CD4-positive, alpha-beta T cell treated with Interleukin-17A for 4 hours (primary cell): ENCODE results near the gene TRDN.
"Not testable (repeated sequence)": the region's sequence is repeated elsewhere in the genome, so short reads cannot be mapped to it uniquely, and the experiment has no call there.

ENCODE experiments used
- DNase-seq: peaks from one replicate; pipeline ENCODE4 v3.0.0-alpha.2; 2020; ENCODE audit warnings: mixed read lengths

Gene TRDN

DNA sequence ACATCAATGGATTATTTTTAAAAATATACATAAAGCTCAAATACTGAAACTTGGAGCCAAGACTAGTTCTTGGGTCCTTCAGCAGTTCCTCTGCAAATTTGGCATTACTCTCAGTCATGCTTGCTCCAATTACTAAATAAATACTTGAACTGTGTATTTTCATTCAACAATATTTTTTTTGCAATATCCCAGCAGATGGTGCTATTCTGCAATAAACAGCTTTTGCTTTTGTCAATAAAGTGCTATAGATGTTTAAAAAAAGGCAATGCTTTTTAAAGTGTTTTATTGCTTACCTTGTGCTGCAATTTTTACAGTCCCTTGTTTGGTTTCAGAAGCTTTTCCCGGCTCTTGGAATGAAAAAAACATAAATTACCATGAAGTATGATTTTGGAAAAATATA lies 243.4 kb downstream of the TRDN start:
- DNase-seq: no peak

DNA sequence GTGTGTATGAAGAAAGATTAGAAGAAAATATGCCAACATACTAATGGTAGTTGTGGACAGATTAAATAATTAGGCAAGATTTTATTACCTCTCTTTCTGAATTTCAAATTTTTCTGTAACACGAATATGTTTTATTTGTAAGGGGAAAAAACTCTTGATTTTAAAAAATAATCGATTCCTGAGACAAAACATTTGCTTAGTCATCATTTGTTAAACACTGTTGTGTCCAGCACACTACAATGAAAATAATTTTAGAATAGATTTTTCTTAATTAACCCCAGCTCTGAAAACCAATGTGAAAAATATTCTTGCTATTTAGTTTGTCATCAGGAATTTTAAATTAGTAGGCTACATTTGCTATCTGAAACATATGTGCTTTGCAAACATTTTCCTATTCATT lies 253.0 kb downstream of the TRDN start:
- no peak for DNase-seq

DNA sequence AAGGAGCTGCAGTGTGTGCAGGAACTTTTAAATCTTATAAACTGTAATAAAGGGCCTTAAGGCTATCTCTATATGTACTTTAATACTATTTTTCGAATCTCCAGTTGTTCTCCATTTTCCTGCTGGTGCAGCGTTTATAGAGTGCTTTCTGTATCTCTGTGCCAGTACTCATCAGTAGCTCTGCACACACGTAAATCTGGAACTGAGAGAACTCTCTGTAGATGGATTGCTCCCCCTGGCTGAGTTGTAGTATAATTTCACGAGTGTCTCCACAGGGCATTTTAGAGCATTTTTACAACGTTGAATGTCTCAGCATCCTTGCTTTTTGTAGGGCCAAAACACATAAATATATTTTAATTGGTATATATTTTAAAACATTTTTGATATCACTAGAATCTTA lies 256.5 kb downstream of the TRDN start:
- DNase-seq: no peak

DNA sequence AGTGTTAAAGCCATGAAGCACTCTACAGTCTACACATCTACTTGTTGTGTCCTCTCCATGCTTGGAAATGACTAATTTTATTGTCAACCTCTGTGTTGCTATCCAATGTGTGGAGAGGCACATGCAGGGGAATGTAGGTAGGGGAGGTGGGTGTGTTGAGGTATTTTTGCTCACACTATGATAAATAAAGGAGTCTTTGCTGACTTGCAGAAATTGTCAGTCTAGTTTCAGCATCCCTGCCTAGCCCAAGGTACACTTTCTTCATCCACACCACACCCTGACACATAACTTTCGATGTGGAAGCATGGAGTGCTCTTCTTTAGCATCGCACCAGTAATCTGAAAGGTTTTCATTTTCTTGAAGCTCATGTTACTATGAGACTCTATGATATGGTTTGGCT lies 264.0 kb downstream of the TRDN start:
- DNase-seq: no peak

DNA sequence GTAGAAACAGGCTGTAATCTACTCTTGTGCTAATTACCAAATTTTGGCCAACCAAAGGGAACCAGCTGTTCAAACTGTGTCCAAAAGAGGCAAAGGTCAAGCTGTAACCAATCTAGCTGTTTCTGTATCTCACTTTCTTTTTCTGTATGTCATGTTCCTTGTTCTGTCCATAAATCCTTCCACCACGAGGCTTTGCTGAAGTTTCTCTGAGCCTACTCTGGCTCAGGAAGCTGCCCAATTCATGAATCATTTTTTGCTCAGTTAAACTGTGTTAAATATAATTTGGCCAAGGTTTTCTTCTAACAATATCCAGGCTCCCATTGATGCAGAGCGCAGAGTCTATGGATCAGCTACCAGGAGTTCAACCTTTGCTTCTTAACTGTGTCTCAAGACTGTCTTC lies 272.8 kb downstream of the TRDN start:
- DNase-seq: no peak

DNA sequence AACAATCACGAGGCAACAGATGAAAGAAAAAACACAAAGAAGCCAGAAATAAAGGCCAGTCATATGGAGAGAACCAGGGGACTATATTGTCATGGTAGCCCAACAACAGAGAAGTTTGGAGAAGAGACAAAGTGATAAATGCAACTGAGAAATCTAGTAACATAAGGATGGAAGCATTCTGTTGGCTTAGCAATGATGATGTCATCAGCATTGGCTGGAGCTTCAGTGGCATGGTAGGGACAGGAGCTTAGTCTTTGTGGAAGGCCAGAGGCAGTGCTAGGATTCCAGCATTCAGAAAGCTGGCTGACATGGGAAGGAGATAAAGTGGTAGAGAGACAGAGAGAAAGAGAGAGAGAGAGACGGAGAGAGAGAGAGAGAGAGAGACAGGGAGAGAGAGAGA lies 276.4 kb downstream of the TRDN start:
- DNase-seq: no peak

DNA sequence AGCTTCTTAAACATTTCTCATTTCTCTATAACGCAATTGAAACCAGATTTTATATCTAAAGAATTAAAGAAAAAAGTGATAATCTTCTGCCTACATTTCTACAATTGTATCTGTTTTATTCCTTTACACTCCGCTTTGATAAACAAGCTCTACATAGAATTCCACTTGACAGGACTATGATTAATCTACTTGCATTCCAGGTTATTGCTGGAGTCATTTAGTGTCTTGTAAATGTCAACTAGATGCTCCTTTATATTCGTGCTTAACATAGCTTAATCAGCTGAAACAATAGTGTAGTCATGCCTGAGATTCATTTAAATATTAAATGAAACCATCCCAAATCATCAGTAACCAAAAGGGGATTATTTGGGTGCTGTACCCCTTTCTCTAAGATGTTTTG lies 284.0 kb downstream of the TRDN start:
- no peak for DNase-seq

DNA sequence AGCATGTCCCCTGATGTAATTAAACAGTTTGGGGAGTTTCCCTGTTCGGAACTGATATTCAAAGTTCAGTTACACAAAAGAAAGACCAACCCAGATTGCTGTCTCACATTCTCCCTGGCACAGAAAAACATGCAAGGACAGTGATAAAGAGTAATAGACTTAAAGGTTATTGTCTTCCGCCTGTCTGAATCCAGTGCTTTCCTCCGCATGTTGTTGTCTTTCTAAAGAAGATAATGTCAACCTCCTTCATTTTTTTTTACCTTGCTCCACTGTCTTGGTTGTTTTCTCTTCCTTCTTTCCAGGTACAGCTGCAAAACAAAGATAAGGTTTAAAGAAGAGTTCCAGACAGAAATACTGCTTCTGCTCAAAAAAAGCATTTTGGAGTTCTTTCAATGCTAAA lies 284.5 kb downstream of the TRDN start:
- DNase-seq: no peak

DNA sequence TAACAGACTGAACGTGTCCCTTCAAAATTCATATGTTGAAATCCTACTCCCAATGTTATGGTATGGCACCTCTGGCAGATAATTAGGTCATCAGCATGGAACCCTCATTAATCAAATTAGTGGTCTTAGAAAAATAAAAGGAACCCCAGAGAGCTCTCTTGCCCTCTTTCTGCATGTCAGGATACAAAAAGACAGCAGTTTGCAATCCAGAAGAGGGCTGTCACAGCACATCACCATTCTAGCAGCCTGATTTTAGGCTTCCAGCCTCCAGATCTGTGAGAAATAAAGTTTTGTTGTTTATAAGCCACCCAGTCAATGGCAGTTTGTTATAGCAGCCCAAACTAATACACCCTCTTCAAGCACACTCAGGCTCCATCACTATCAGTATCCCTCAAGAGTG lies 292.9 kb downstream of the TRDN start:
- DNase-seq: no peak

DNA sequence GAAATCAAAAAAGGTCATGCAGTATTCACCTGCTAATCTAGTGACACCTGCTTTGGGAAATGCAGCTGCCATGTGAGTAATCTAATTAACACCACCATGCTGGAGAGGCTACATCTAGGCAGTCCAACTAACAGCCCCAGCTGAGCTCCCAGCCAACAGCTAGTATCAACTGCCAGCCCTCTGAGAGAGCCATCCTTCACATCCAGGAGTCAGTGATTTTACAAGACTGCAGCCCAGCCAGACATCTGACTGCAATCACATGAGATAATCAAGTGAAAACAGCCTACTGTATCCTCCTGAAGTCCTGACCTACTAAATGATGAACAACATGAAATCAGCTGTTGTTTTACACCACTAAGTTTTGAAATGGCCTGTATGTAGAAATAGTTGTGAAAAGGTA lies 298.4 kb downstream of the TRDN start:
- no peak for DNase-seq

DNA sequence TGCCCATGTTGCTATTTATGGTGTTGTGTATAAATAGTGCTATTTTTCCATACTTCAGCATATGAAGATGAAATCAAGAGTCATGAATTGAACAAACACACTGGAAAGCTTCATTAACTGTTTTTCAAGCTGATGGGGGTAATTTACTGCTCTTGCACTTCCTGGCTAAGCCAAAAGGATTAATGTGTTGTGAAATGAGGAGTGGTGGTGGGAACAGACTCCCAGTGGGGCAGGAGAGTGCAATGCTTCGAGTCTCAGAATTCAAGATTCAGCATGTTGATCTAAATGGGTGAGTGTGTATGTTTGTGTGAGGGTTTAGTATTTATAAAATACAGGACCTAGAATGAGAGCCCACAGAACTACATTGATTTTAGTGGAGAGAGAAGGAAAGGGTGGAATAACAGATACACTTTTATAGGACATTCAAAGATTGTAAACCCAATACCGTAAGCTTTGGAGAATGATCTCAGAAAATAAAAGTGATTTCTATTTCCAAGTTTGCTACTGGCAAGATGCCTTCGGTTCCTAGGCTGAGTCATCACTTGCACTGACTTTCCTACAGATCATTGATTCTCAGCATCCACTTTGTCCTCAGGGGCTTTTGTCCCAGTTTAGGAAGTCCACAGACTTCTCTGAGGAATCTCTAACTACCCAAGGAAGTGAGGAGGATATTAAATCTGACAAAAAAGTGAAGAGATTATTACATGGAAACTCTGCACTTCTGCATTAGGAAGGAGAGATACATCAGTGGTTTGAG lies 303.6 kb downstream of the TRDN start:
- DNase-seq: no peak

DNA sequence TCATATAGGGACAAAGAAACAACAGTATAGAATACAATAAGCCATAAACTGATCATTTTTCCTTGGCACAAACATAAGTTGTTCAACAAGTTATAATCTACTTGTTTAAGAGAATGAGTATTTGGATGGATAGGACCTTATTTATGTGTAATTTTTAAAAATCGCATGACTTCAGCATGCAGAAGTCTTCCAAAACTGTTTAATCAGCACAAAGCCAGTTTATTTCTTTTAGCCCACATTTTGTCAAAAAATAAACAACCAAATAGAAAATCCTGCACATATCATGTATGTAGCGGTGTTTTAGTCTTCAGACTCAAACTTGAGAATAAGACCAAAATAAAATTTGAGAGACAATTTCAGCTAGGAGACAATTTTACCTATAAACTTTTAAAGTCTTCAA lies 304.7 kb downstream of the TRDN start:
- DNase-seq: no peak

DNA sequence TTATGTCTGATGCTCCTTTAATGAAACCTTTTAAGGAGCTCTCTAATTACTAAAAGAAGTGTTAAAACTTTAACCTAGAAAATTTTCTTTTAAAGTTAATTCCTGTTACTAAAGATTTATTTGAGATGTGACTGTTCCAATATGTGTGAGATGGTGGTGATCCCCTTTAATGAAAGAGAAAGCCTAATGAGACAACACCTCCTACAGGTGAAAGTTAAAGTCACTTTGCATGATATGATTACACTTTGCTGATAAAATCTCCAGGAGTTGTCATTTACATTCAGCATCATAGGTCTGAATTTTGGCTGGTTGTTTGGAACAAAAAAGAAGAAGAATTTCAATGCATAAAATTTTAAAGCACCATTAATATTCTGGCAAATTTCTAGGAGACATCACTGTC lies 307.4 kb downstream of the TRDN start:
- no peak for DNase-seq

DNA sequence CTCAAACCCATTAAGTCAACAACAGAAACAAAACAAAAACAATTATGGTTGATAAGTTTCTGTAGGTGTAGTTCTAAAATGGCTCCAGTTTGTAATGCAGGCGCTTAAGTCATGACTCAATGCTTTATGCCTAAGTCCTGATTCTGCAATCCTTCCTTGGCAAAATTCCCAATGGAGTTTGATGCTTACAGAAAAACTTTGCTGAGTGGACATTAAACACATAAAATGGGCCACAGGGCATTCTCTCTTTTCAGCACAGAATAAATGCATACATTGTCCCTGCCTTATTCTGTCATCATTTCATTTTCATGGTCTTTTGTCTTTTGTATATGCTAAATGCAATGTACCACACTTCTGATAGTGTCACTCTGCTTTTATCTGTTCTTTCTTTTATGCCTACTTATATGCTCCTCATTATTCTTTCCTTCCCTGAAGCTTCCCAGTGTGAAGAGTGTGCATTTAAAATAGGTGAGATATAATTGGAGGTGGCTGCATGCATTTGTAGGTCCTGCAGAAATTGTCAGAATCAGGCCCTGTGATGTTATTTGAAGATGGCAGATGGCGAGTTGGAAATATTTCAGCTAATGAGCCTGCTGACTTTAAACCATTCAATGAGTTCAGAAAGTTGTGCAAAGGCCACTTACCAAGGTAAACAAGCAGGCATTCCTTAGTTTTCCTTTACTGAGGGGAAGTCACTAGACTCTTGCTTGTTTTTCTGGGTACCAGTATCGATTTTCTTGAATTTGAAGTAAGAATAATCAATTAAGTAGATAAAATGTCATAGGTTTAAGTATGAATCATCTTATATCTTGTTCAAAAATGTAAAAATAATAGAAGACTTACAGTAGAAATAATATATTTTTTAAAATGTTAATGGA lies 313.1 kb downstream of the TRDN start:
- no peak for DNase-seq

DNA sequence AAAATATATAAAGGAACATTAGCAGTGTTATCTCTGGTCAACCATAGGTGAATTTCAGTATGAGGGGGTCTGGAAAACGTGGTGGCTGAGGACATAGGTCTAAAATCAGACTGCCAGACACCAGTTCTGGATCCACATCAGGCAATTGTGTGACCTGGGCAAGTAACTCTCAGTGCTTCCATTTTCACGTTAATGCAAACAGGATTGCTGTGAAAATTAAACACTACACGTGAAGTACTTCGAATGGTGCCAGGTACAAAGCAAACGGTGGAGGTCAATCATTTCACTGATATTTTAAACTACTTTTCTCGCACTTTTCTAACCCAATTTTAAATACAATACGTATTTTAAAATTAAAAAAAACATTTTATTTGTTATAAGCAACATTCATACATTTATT lies 315.7 kb downstream of the TRDN start:
- no peak for DNase-seq

DNA sequence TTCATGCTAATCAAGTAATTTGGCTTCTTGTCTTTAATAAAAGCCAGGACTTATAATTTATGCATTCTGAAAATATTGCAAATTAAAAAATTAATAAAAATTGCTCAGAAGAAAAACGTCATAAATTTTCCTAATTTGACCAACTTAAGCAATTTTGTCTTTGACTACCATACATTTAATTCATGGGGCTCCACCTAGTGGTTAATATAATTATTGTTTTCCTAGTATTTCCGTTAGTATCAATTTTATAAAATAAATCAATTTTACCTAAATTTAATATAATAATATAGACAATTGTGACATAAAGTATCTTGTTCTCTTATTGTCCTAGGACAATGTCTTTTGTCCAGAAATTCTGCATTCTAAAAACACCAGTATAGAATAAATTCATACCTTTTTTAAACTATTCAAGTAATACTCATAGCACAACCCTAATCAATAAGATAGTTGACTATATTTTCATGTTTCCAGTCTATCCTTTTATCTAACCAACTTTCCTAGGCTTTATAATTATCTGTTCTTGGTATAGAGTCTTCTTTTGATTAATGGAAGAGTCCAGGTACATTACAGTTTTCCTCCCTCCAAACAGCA lies 319.9 kb downstream of the TRDN start:
- no peak for DNase-seq

DNA sequence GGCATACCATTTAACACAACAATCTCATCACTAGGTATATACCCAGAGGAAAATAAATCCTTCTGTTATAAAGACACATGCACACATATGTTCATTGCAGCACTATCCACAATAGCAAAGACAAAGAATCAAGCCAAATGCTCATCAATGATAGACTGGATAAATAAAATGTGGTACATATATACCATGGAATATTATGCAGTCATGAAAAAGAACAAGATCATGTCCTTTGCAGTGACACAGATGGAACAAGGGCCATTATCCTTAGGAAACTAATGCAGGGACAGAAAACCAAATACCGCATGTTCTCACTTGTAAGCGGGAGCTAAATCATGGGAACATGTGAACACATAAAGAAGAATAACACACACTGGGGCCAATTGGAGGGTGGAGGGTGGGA lies 322.3 kb downstream of the TRDN start:
- not testable (repeated sequence) for DNase-seq

DNA sequence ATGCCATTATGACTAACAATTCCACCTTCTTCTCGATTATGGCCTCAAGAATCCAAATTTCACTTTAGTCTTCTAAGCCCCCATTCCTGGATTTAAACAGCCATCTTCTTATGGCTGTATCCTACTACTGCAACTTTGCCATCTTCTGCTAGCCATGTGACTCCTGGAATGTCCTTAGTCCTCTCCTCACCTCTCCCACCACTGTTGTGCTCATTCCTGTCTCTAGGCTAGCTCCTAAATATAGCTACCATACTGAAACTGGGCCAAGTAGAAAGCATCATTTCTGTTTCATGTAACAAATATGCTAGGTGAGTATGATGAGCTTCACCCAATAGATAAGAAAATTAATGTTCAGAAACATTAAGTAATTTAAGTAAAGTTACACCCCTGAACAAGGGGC lies 327.6 kb downstream of the TRDN start:
- DNase-seq: no peak

DNA sequence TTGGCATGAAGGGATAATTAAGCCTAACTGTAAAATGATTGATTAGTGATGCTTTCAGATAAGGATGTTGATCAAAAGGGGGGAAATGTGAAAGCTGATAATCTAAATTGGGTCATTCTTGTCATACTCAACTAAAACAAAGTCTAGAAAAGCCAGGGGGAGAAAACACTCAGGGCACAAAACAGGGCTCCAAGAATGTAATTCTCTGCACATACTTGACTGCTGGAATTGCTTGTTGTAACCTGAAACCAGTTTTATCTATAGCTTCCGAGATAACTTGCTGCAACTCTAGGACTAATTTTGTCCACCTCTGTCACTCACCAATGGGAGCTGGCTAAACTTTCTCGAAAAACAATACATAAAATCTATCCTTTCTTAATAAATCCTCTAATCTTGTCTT lies 330.4 kb downstream of the TRDN start:
- no peak for DNase-seq

DNA sequence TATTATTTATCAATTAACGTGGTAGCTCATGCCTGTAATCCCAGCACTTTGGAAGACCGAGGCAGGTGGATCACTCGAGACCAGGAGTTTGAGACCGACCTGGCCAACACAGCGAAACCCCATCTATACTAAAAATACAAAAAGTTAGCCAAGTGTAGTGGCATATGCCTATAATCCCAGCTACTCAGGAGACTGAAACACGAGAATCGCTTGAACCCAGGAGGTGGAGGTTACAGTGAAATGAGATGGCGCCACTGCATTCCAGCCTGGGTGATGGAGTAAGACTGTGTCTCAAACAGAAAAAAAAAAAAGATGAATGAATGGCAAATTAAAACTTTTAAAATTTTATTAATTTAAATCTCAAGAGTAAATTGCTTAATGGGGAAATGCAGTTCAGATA lies 341.1 kb downstream of the TRDN start:
- no peak for DNase-seq

DNA sequence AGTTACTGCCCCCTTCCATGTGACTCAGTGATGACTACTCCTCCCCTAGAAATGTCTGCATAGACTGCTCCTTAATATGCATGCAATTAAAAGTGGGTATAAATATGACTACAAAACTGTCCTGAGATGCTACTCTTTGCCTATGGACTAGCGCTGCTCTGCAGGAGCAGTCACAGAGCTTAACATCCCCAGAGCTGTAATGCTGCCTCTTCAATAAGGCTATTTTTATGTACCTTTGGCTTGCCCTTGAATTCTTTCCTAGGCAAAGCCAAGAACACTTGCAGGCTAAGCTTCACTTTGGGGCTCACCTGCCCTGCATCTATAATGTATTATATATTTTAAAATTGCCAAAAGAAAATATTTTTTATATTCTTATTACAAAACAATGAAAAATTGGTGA lies 341.6 kb downstream of the TRDN start:
- DNase-seq: no peak

DNA sequence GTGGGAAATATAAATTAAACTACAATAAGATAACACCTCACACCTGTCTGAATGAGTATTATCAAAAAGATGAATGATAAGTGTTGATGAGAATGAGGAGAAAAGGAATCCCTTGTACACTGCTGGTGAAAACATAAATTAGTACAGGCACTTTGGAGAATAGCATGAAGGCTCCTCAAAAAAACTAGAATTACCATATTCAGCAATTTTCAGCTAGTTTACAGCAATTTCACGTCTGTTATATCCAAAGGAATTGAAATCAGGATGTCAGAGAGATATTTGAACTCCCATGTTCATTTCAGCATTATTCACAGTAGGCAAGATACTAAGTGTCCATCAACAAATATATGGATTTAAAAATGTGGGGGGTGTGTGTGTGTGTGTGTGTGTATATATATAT lies 348.1 kb downstream of the TRDN start:
- no peak for DNase-seq

DNA sequence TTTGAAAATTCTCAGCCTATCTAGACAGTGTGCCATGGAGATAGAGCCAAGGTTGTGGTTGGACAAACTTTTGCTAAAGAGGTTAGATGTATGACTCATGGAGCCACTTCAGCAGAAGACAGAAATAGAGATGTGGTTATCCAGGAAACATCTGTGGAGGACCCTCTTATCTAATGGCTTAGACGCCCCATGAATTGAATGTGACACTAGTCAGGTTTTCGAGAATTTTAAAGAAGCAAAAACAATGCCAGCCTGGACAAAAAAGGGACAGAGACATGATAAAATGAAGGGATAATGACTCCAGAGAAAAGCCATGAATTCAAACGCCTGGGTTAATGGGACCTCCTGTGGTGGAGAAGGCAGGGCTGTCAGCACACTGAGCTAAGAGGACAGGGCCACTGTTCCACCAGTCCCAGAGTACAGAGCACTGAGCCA lies 360.2 kb downstream of the TRDN start:
- no peak for DNase-seq

DNA sequence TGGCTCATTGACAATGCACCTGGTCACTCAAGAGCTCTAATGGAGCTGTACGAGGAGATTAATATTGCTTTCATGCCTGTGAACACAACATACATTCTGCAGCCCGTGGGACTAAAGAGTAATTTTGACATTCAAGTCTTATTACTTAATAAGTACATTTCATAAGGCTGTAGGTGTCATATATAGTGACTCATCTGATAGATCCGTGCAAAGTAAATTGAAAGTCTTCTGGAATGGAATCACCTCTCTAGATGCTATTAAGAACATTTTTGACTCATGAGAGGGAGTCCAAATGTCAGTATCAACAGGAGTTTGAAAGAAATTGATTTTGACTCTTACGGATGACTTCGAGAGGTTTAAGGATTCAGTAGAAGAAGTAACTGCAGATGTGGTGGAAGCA lies 372.8 kb downstream of the TRDN start:
- no peak for DNase-seq
